GM23338 (cell line): Measurements from ENCODE around the gene VDR. TPM values are rescaled to one million over a fixed set of nuclear protein-coding genes. Genes with fewer than 3 reads are reported as not detected.

Source experiments
- ATAC-seq: fragments of 200-7000 bp; cut with Tn5 transposase; 3 replicates; pipeline ENCODE4 v1.9.1; 2020
- DNase-seq: peaks from one replicate; pipeline ENCODE4 v3.0.0-alpha.2; 2015; ENCODE audit warnings: low spot score
- H2AFZ ChIP-seq: fragments of 200-600 bp; sonication (generic); 2 replicates; pipeline ENCODE4 v1.8.0; 2016; ENCODE audit warnings: antibody characterized with exemption, mild to moderate bottlenecking, moderate library complexity
- H3F3A ChIP-seq: fragments of 200-600 bp; sonication (generic); replicated peaks from 2 replicates; pipeline ENCODE4 v1.8.0; 2017; ENCODE audit warnings: antibody characterized with exemption, mixed run types, low read depth
- H3K27ac ChIP-seq: fragments of 200-600 bp; sonication (generic); 2 replicates; pipeline ENCODE4 v1.6.1; 2016; ENCODE audit warnings: low read depth
- H3K27me3 ChIP-seq: fragments of 200-600 bp; sonication (generic); 2 replicates; pipeline ENCODE4 v1.8.0; 2016; ENCODE audit warnings: mild to moderate bottlenecking, mixed run types, moderate library complexity; ENCODE audit not compliant: insufficient read depth
- H3K36me3 ChIP-seq: fragments of 200-600 bp; sonication (generic); 2 replicates; pipeline ENCODE4 v1.8.0; 2016; ENCODE audit warnings: mild to moderate bottlenecking; ENCODE audit not compliant: insufficient read depth
- H3K4me1 ChIP-seq: fragments of 200-600 bp; sonication (generic); 2 replicates; pipeline ENCODE4 v1.8.0; 2016; ENCODE audit warnings: mild to moderate bottlenecking, moderate library complexity; ENCODE audit not compliant: insufficient read depth
- H3K4me2 ChIP-seq: fragments of 200-600 bp; sonication (generic); 2 replicates; pipeline ENCODE4 v1.7.1; 2017; ENCODE audit warnings: mixed run types
- H3K4me3 ChIP-seq: fragments of 200-600 bp; sonication (generic); 2 replicates; pipeline ENCODE4 v1.6.1; 2016; ENCODE audit warnings: mixed run types
- H3K79me2 ChIP-seq: fragments of 200-600 bp; sonication (generic); replicated peaks from 2 replicates; pipeline ENCODE4 v1.8.0; 2017; ENCODE audit warnings: mild to moderate bottlenecking; ENCODE audit not compliant: insufficient read depth
- H3K9me2 ChIP-seq: fragments of 200-600 bp; sonication (generic); 2 replicates; pipeline ENCODE4 v1.8.0; 2017; ENCODE audit not compliant: insufficient read depth
- H4K20me1 ChIP-seq: fragments of 200-600 bp; sonication (generic); replicated peaks from 2 replicates; pipeline ENCODE4 v1.8.0; 2017; ENCODE audit warnings: mild to moderate bottlenecking; ENCODE audit not compliant: insufficient read depth
- H3K27ac Mint-ChIP-seq: 2 replicates; pipeline ENCODE4 v1.8.0; 2020; ENCODE audit warnings: inconsistent platforms, mild to moderate bottlenecking, moderate library complexity, mixed read lengths
- H3K27me3 Mint-ChIP-seq: 3 replicates; pipeline ENCODE4 v1.8.0; 2022; ENCODE audit warnings: low read depth, mild to moderate bottlenecking, moderate library complexity, mixed read lengths, inconsistent platforms; ENCODE audit not compliant: insufficient read depth, poor library complexity
- H3K36me3 Mint-ChIP-seq: 3 replicates; pipeline ENCODE4 v1.8.0; 2021; ENCODE audit warnings: low read depth, mild to moderate bottlenecking, inconsistent platforms, moderate library complexity, mixed read lengths
- H3K4me1 Mint-ChIP-seq: 3 replicates; pipeline ENCODE4 v1.8.0; 2020; ENCODE audit warnings: mild to moderate bottlenecking, inconsistent platforms, mixed read lengths
- H3K4me3 Mint-ChIP-seq: 3 replicates; pipeline ENCODE4 v1.8.0; 2021; ENCODE audit warnings: moderate library complexity, mild to moderate bottlenecking, inconsistent platforms, mixed read lengths
- H3K9me3 Mint-ChIP-seq: 3 replicates; pipeline ENCODE4 v1.8.0; 2020; ENCODE audit warnings: moderate library complexity, mild to moderate bottlenecking, inconsistent platforms, mixed read lengths
- CREB1 ChIP-seq: fragments of 250-450 bp; sonication (Bioruptor Pico); IDR thresholded peaks from 2 replicates; pipeline ENCODE4 v1.5.0; 2020; ENCODE audit warnings: low read depth, mild to moderate bottlenecking, moderate library complexity
- CTCF ChIP-seq, 2 experiments: fragments of 200-600 bp in 1 of 2; sonication (generic) in 1 of 2; conservative IDR thresholded peaks; 2 replicates each; pipeline versions ENCODE4 v1.5.1 to v1.6.1; 2016 to 2017; ENCODE audit warnings: antibody characterized with exemption in 2 of 2, low read depth in 2 of 2, mild to moderate bottlenecking in 2 of 2, moderate library complexity in 1 of 2
- ETS1 ChIP-seq: IDR thresholded peaks from 2 replicates; pipeline ENCODE4 v1.6.1; 2016; ENCODE audit warnings: antibody characterized with exemption
- EZH2 ChIP-seq: fragments of 200-600 bp; sonication (generic); IDR thresholded peaks from one replicate; pipeline ENCODE4 v1.8.0; 2017; ENCODE audit warnings: antibody characterized with exemption, mild to moderate bottlenecking, low read depth; ENCODE audit not compliant: unreplicated experiment
- EZH2phosphoT487 ChIP-seq: fragments of 200-600 bp; sonication (generic); IDR thresholded peaks from one replicate; pipeline ENCODE4 v1.8.1; 2018; ENCODE audit warnings: antibody characterized with exemption; ENCODE audit not compliant: unreplicated experiment
- JUNB ChIP-seq: IDR thresholded peaks from one replicate; pipeline ENCODE4 v1.6.1; 2016; ENCODE audit warnings: antibody characterized with exemption; ENCODE audit not compliant: unreplicated experiment
- NANOG ChIP-seq: IDR thresholded peaks from 2 replicates; pipeline ENCODE4 v1.6.1; 2016; ENCODE audit warnings: antibody characterized with exemption, borderline replicate concordance
- POLR2AphosphoS5 ChIP-seq: IDR thresholded peaks from 2 replicates; pipeline ENCODE4 v1.6.1; 2016; ENCODE audit warnings: antibody characterized with exemption, low read depth
- STAT1 ChIP-seq: IDR thresholded peaks from one replicate; pipeline ENCODE4 v1.6.1; 2016; ENCODE audit warnings: antibody characterized with exemption; ENCODE audit not compliant: unreplicated experiment
- ZNF331 ChIP-seq: fragments of 250-450 bp; sonication (Bioruptor Pico); IDR thresholded peaks from 2 replicates; pipeline ENCODE4 v1.5.0; 2020; ENCODE audit warnings: low read depth, mild to moderate bottlenecking, moderate library complexity
- polyA plus RNA-seq: library from polyadenylated mRNA; unstranded; fragments of >200 nt; fragmentation: Nextera tagmentation; extraction: Ambion mirVana; gene quantifications from 2 replicates; pipeline ENCODE4 v1.2.1, GENCODE V29; 2016
- total RNA-seq: library from RNA; depleted of rRNA; stranded (reverse); fragments of >200 nt; shearing (Covaris generic); gene quantifications from 2 replicates; pipeline ENCODE4 v1.2.3, GENCODE V29; 2014

Gene VDR
- total and polyA plus RNA-seq, 2 experiments from 2014 or later, result 0.37 to 1.4 TPM

GRCh38 chr12:47876440-47876960 is 28.3 kb downstream of the VDR start:
- no peaks in the 10 kb centered on the region for H3F3A ChIP-seq
- peaks cover 7% of the 10 kb centered on the region for H3K4me1 ChIP-seq
- no peak overlapping the region for H3K4me2 ChIP-seq
- no peaks in the 10 kb centered on the region for H3K79me2 ChIP-seq
- H2AFZ ChIP-seq, result no peak overlapping the region
- H3K9me2 ChIP-seq, result no peaks in the 10 kb centered on the region
- H3K9me3 Mint-ChIP-seq, result no peaks in the 10 kb centered on the region
- ATAC-seq, result no peak
- no peaks in the 10 kb centered on the region; the same call in 2 of the 3 replicates for H3K36me3 Mint-ChIP-seq
- no peak overlapping the region for H3K4me3 Mint-ChIP-seq
- no peak overlapping the region for H3K27ac ChIP-seq
- H3K4me3 ChIP-seq, result no peak overlapping the region
- TF ChIP-seq EZH2, result no peak
- no peak for TF ChIP-seq ETS1
- TF ChIP-seq POLR2AphosphoS5, result no peak
- TF ChIP-seq JUNB, result no peak
- no peak for TF ChIP-seq EZH2phosphoT487
- TF ChIP-seq CREB1 (CRISPR knock-in tag), result no peak
- TF ChIP-seq ZNF331 (CRISPR knock-in tag), result no peak
- TF ChIP-seq CTCF (conservative IDR thresholded peaks at IDR 0.05; ENCODE audit: low read depth in 2 of 2), result no peak
- no peak for TF ChIP-seq NANOG
- H3K27me3 Mint-ChIP-seq, result peaks cover 7% of the 10 kb centered on the region
- peaks cover 12% of the 10 kb centered on the region for H3K4me1 Mint-ChIP-seq
- DNase-seq, result no peak
- no peaks in the 10 kb centered on the region for H3K36me3 ChIP-seq
- H3K27ac Mint-ChIP-seq, result no peak overlapping the region
- no peaks in the 10 kb centered on the region for H3K27me3 ChIP-seq
- no peaks in the 10 kb centered on the region for H4K20me1 ChIP-seq

GRCh38 chr12:47875746-47876439 is 28.9 kb downstream of the VDR start:
- no peak overlapping the region for H3K4me2 ChIP-seq
- TF ChIP-seq STAT1 (no peak), CTCF (conservative IDR thresholded peaks at IDR 0.05; ENCODE audit: low read depth in 2 of 2) (no peak), CREB1 (CRISPR knock-in tag) (no peak)

More at GRCh38 chr12:47875746-47876439, 28.9 kb downstream of the VDR start:
- Histone ChIP-seq H4K20me1 (no peaks in the 10 kb centered on the region), H3K4me1 (peaks cover 7% of the 10 kb centered on the region), H2AFZ (no peak overlapping the region), H3K27me3 (no peaks in the 10 kb centered on the region), H3K27ac (no peak overlapping the region), H3K36me3 (no peaks in the 10 kb centered on the region), H3K79me2 (no peaks in the 10 kb centered on the region), H3K4me3 (no peak overlapping the region), H3F3A (no peaks in the 10 kb centered on the region), H3K9me2 (no peaks in the 10 kb centered on the region)
- Mint-ChIP-seq H3K27me3 (peaks cover 6% of the 10 kb centered on the region), H3K27ac (no peak overlapping the region), H3K9me3 (no peaks in the 10 kb centered on the region), H3K36me3 (no peaks in the 10 kb centered on the region; the same call in 2 of the 3 replicates), H3K4me1 (peaks cover 12% of the 10 kb centered on the region), H3K4me3 (no peak overlapping the region)
- DNase-seq, result no peak
- no peak for ATAC-seq
